ENCODE results near the gene RANGAP1.
A peak's percentile ranks its signal among the peaks of the same experiment; 100 is the strongest.

RANGAP1 gene

GRCh38 chr22:41285820-41286638, at the start of gene RANGAP1:
TSS of gene RANGAP1 (minus strand) at chr22:41286187. CDS start at chr22:41281044, 5,143 bp downstream.
- DNase-seq (ENCODE audit: low read depth in 2 of 2): peak; percentile 97 to 98

- DNase-seq (ENCODE audit: low read depth in 2 of 2): no peak
Measured at GRCh38 chr22:41334951-41335635, 49.1 kb upstream of the RANGAP1 start.

DNA sequence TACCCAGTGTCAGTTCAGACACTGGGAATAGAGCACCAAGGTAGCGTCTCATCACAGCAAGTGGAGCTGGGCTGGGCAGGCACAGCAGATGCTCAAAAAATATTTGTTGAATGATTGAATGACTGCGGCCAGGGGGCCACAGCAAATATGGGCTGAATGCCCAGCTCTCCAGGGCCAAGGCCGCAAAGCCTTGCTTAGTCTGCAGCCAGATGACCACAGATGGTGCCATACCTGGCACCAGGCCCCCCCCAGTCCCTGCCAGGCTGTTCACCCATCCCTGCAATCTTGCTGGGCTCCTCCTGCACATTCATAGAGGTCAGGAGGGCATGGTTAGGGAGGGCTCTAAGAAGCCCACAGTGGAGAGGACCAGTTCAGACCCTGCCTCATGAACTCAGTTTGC, 48.2 kb upstream of the RANGAP1 start:
- DNase-seq (ENCODE audit: low read depth in 2 of 2): no peak

DNA sequence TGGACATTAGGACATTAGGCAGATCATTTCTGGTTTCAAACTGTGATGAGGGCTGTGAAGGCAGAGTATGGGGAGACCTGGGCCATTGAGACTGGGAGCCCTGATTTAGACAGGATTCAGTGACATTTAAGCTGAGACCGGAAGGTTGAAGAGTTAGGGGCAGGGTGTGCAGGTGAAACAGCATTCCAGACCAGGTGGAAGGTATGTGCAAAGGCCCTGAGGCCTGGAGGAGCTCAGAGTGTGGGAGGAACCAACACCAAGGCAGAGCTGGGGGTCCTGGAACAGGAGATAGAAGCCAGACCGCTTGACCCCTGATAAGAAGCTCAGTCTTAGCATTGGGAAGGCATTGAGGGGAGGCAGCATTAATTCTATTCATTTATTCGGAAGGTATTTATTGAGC, 47.8 kb upstream of the RANGAP1 start:
- DNase-seq (ENCODE audit: low read depth in 2 of 2): no peak

GRCh38 chr22:41332217-41332939, 46.4 kb upstream of the RANGAP1 start:
- no peak for DNase-seq (ENCODE audit: low read depth in 2 of 2)

DNA sequence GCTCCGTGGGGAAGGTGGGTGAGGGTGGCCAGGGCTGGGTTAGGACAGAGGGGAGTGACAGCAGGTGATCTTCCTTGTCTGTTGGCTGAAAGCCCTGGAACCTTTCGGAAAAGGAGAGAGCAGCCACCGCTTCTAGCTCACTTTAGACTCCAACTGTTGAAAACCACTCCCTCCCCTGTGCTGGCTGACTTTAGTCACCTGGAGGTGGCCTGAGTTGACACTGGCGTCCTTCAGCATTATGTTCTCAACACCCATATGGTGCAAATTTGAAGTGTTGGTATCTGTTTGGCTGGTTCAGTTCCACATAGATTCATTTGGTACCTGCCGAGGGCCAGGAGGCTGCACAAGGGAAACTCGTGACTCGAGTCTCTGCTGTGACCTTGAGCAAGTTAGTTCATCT, 44.2 kb upstream of the RANGAP1 start:
- no peak for DNase-seq (ENCODE audit: low read depth in 2 of 2)

DNA sequence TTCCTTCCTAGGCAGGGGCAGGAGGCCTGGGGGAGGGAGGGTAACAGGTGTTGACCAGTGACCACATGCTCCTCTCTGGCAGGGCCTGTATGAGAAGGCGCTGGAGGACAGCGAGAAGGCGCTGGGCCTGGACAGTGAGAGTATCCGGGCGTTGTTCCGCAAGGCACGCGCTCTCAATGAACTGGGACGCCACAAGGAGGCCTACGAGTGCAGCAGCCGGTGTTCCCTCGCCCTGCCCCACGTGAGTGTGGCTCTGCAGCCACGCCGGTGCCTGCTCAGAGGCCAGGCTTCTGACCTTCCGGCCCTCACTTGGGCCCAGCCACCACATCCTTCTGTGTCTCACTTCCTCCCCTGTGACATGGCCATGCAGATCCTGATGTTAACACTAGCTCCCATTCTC, 41.1 kb upstream of the RANGAP1 start:
- DNase-seq (ENCODE audit: low read depth in 2 of 2): no peak

GRCh38 chr22:41324821-41325528, 39.0 kb upstream of the RANGAP1 start:
- DNase-seq (ENCODE audit: low read depth in 2 of 2): no peak

DNA sequence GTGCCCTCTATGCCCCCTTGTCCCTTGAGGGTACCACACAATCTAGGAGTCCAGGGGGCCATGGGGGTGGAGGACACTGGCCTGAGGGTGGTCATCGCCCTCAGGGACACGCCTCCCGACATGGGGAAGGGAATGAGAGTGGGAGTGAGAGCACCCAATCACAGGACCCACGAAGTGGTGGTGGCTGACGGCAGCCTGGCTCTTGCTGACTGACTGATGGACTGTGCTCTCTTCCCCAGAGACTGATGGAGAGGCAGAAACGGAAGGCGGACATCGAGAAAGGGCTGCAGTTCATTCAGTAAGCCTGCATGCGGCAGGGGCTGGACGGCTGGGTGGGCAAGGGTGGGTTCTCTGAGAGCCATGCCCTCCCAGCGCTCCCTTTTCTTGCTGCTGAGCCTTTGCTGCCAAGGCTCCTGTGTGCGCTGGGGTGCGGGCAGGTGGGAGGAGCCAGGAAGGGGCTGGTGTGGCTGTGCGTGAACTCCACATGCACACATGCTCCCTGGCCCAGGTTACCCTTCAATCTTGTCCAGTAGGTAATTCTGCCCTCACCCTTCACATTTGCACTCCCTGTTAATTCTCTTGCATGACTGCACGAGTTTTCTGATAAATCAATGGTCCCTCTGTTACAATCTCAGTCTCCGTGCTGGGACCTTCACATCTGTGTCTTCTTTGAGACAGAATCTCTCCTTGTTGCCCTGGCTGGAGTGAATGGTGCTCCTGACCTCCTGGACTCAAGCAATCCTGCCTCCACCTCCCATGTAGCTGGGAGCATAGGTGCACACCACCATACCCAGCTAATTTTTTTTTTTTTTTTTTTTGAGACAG, 34.6 kb upstream of the RANGAP1 start:
- no peak for DNase-seq (ENCODE audit: low read depth in 2 of 2)

- DNase-seq (ENCODE audit: low read depth in 2 of 2): no peak
Measured at GRCh38 chr22:41315586-41315985, 29.6 kb upstream of the RANGAP1 start.

GRCh38 chr22:41314821-41315220, 28.8 kb upstream of the RANGAP1 start:
- DNase-seq (ENCODE audit: low read depth in 2 of 2): no peak

GRCh38 chr22:41311487-41311886, 25.5 kb upstream of the RANGAP1 start:
- no peak for DNase-seq (ENCODE audit: low read depth in 2 of 2)

DNA sequence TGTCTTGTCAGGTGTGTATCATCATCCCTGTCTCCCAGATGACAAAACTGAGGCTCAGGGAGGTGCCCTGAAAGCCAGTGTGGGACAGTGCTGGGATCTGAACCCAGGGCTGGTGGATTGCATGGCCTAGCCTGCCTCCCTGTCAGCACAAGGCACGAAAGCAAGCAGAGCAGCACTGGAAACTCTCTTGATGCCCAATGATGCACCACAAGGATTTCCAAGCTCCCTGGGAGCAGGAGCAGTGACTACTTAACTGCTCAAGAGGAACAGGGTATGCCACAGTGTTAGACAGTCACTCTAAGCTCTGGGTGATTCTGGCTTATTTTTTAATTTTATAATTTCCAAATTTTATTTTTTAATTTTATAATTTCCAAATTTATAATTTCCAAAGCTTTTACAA, 24.3 kb upstream of the RANGAP1 start:
- DNase-seq (ENCODE audit: low read depth in 2 of 2): no peak

- DNase-seq (ENCODE audit: low read depth in 2 of 2): no peak
Measured at GRCh38 chr22:41308544-41308947, 22.6 kb upstream of the RANGAP1 start.

- no peak for DNase-seq (ENCODE audit: low read depth in 2 of 2)
Measured at GRCh38 chr22:41308054-41308453, 22.1 kb upstream of the RANGAP1 start.

- DNase-seq (ENCODE audit: low read depth in 2 of 2): no peak
Measured at GRCh38 chr22:41305646-41306045, 19.7 kb upstream of the RANGAP1 start.

GRCh38 chr22:41302811-41303210, 16.8 kb upstream of the RANGAP1 start:
- no peak for DNase-seq (ENCODE audit: low read depth in 2 of 2)

GRCh38 chr22:41302021-41302767, 16.2 kb upstream of the RANGAP1 start:
- DNase-seq (ENCODE audit: low read depth in 2 of 2): no peak

GRCh38 chr22:41301085-41302020, 15.4 kb upstream of the RANGAP1 start, which contains the start of gene ZC3H7B:
TSS of gene ZC3H7B (plus strand) at chr22:41301525. CDS start at chr22:41320661, 19,136 bp downstream.
- peak; percentile 61 to 74 for DNase-seq (ENCODE audit: low read depth in 2 of 2)

All from stimulated activated CD4-positive, alpha-beta T cell treated with anti-CD3 and anti-CD28 coated beads, Interleukin-15, amount 100 ng/mL, for 48 hours (primary cell).